Endothelial cell of umbilical vein (primary cell): ENCODE results near the gene MVD. TPM values are rescaled to one million over a fixed set of nuclear protein-coding genes. Genes with fewer than 3 reads are reported as not detected.

Experiments used
- BruUV-seq: library from RNA; stranded (reverse); fragments of 400-500 nt; replicated peaks from 2 replicates; lab custom pipeline; 2021; lab: Mats Ljungman, UMichigan
- CTCF ChIA-PET: fragments of 300-600, 350-600 bp; sonication (Branson Sonifier 250); formaldehyde crosslinking; loops from one replicate; lab custom pipeline; 2021; ENCODE audit warnings: antibody characterized with exemption, inconsistent platforms; lab: Charles Lee
- POLR2A ChIA-PET: fragments of 300-600, 350-600 bp; sonication (Branson Sonifier 250); formaldehyde crosslinking; loops from one replicate; lab custom pipeline; 2021; ENCODE audit warnings: antibody characterized with exemption, inconsistent platforms; lab: Charles Lee
- DNase-seq: peaks from one replicate; pipeline ENCODE4 v3.0.0-alpha.2; 2011; ENCODE audit warnings: low read depth, low spot score
- FAIRE-seq: peaks from 2 replicates; lab custom pipeline; 2011; peaks lifted over from hg19 to GRCh38; lab: Jason Lieb, UNC
- H2AFZ ChIP-seq: 2 replicates; pipeline ENCODE4 v1.6.0; 2012; ENCODE audit warnings: low read depth, low read length, control low read depth, inconsistent platforms
- H3K27ac ChIP-seq: 2 replicates; pipeline ENCODE4 v1.5.1; 2011; ENCODE audit warnings: low read depth, mild to moderate bottlenecking, control low read depth, low read length, moderate library complexity; ENCODE audit not compliant: insufficient read depth
- H3K27me3 ChIP-seq, 2 experiments: 2 replicates each; pipeline versions ENCODE4 v1.6.0 to v1.6.1; 2011; ENCODE audit warnings: low read length in 2 of 2, mixed read lengths in 1 of 2; ENCODE audit not compliant: control insufficient read depth in 2 of 2, insufficient read depth in 2 of 2
- H3K36me3 ChIP-seq, 2 experiments: 2 replicates in 1 of 2; 3 replicates in 1 of 2; pipeline ENCODE4 v1.5.1; 2011; ENCODE audit warnings: low read length in 2 of 2, mild to moderate bottlenecking in 1 of 2, moderate library complexity in 1 of 2; ENCODE audit not compliant: control insufficient read depth in 2 of 2, insufficient read depth in 2 of 2; ENCODE audit errors: extremely low read depth in 1 of 2
- H3K4me1 ChIP-seq: 3 replicates; pipeline ENCODE4 v1.5.1; 2011; ENCODE audit warnings: mild to moderate bottlenecking, low read length; ENCODE audit not compliant: control insufficient read depth, insufficient read depth; ENCODE audit errors: extremely low read depth
- H3K4me2 ChIP-seq: 2 replicates; pipeline ENCODE4 v1.6.1; 2011; ENCODE audit warnings: low read length, control low read depth, mixed read lengths; ENCODE audit not compliant: insufficient read depth
- H3K4me3 ChIP-seq, 3 experiments: fragments of 200-600 bp in 1 of 3; sonication (generic), shearing (Covaris generic) in 1 of 3; replicated peaks in 1 of 3; 2 replicates each; pipeline ENCODE4 v1.5.1; 2011 to 2016; ENCODE audit warnings: control low read depth in 3 of 3, low read length in 3 of 3, mild to moderate bottlenecking in 2 of 3, inconsistent platforms in 1 of 3, low read depth in 1 of 3, moderate library complexity in 1 of 3; ENCODE audit not compliant: insufficient read depth in 1 of 3
- H3K79me2 ChIP-seq: 2 replicates; pipeline ENCODE4 v1.6.0; 2012; ENCODE audit warnings: low read length, inconsistent platforms; ENCODE audit not compliant: control insufficient read depth, insufficient read depth
- H3K9ac ChIP-seq: replicated peaks from 2 replicates; pipeline ENCODE3; 2011; ENCODE audit warnings: low read length, control low read depth; ENCODE audit not compliant: insufficient read depth; ENCODE audit errors: extremely low read depth
- H3K9me1 ChIP-seq: replicated peaks from 3 replicates; pipeline ENCODE4 v1.6.0; 2011; ENCODE audit warnings: mild to moderate bottlenecking, low read length; ENCODE audit not compliant: control insufficient read depth, insufficient read depth; ENCODE audit errors: extremely low read depth
- H3K9me3 ChIP-seq: replicated peaks from 2 replicates; pipeline ENCODE4 v1.5.1; 2012; ENCODE audit warnings: low read length, inconsistent platforms; ENCODE audit not compliant: control insufficient read depth, insufficient read depth
- H4K20me1 ChIP-seq: replicated peaks from 2 replicates; pipeline ENCODE3; 2011; ENCODE audit warnings: mild to moderate bottlenecking, low read length; ENCODE audit not compliant: control insufficient read depth, insufficient read depth; ENCODE audit errors: extremely low read depth
- CTCF ChIP-seq, 2 donors: IDR thresholded peaks; 1 replicate in 1 of 2; 2 replicates in 1 of 2; pipeline ENCODE4 v1.5.1; 2011; ENCODE audit warnings: low read length in 2 of 2, mild to moderate bottlenecking in 2 of 2, moderate library complexity in 2 of 2, control low read depth in 1 of 2, inconsistent platforms in 1 of 2, low read depth in 1 of 2; ENCODE audit not compliant: insufficient read depth in 1 of 2; ENCODE audit errors: extremely low read depth in 1 of 2
- EZH2 ChIP-seq: IDR thresholded peaks from 2 replicates; pipeline ENCODE4 v1.6.1; 2012; ENCODE audit warnings: borderline replicate concordance, low read depth, mild to moderate bottlenecking, moderate library complexity, low read length, inconsistent platforms; ENCODE audit not compliant: severe bottlenecking
- FOS ChIP-seq: IDR thresholded peaks from 2 replicates; pipeline ENCODE4 v1.6.1; 2011; ENCODE audit warnings: mild to moderate bottlenecking, low read length, moderate library complexity, borderline replicate concordance; ENCODE audit not compliant: insufficient read depth
- GATA2 ChIP-seq: IDR thresholded peaks from 2 replicates; pipeline ENCODE4 v1.7.0; 2011; ENCODE audit warnings: low read depth, mild to moderate bottlenecking, moderate library complexity, mixed read lengths, low read length; ENCODE audit not compliant: insufficient read length, insufficient read depth
- JUN ChIP-seq: IDR thresholded peaks from 2 replicates; pipeline ENCODE4 v1.6.1; 2011; ENCODE audit warnings: borderline replicate concordance, low read depth; ENCODE audit not compliant: insufficient read length, insufficient read depth
- MAX ChIP-seq: IDR thresholded peaks from 2 replicates; pipeline ENCODE4 v1.6.1; 2011; ENCODE audit not compliant: insufficient read depth, insufficient read length
- MYC ChIP-seq: IDR thresholded peaks from one replicate; pipeline ENCODE4 v1.6.1; 2011; ENCODE audit warnings: mild to moderate bottlenecking, low read depth, low read length
- POLR2A ChIP-seq: IDR thresholded peaks from 2 replicates; pipeline ENCODE4 v1.6.1; 2012; ENCODE audit warnings: low read depth, mild to moderate bottlenecking, control low read depth, low read length
- POLR2AphosphoS5 ChIP-seq: IDR thresholded peaks from 2 replicates; pipeline ENCODE4 v1.6.1; 2012; ENCODE audit warnings: low read depth, mild to moderate bottlenecking, control low read depth, low read length, moderate library complexity; ENCODE audit not compliant: insufficient read depth
- dilution Hi-C: fragments of 300-500 bp; cut with MboI; formaldehyde crosslinking; loops from one replicate; pipeline ENCODE4 v1.15.0; 2019; ENCODE audit warnings: low sequenced_read_pairs; ENCODE audit not compliant: extremely low pct_ligation_motif_present
- intact Hi-C: fragments of 100-400 bp; cut with micrococcal nuclease; formaldehyde crosslinking; loops from one replicate; pipeline ENCODE4 v1.10.0; 2022
- polyA plus RNA-seq, 4 experiments: library from polyadenylated mRNA; depleted of rRNA in 3 of 4; stranded (reverse) in 3 of 4; unstranded in 1 of 4; fragments of >200 nt; gene quantifications; 2 replicates each; pipeline versions ENCODE4 v1.2.1 to v1.2.3, GENCODE V29; 2011 to 2012; ENCODE audit warnings: missing spikeins in 1 of 4
- total RNA-seq: library from RNA; stranded (reverse); gene quantifications from 2 replicates; pipeline ENCODE4 v1.2.3, GENCODE V29; 2021

MVD gene
- total and polyA plus RNA-seq, 2 donors (not counting 3 experiments of a cell fraction or from before 2014, with no cell fraction given): 64.4 to 142 TPM

- no peaks in the 10 kb centered on the region for H3K79me2 ChIP-seq
- no peak overlapping the region for H3K4me2 ChIP-seq
- H3K36me3 ChIP-seq: peaks cover 2 to 16% of the 10 kb centered on the region in 2 experiments
- no peak overlapping the region for H3K4me3 ChIP-seq
- H3K27me3 ChIP-seq: no peaks in the 10 kb centered on the region
- TF ChIP-seq JUN (no peak), MAX (no peak), POLR2AphosphoS5 (no peak), FOS (no peak), EZH2 (no peak), POLR2A (no peak), GATA2 (no peak), CTCF (IDR thresholded peaks at IDR 0.05; ENCODE audit: extremely low read depth in 1 of 2, insufficient read depth in 1 of 2, low read depth in 1 of 2, low read length in 2 of 2) (no peak), MYC (no peak)
- DNase-seq (no peak), FAIRE-seq (no peak)
- H2AFZ ChIP-seq: no peak overlapping the region
- no peak overlapping the region for H3K9ac ChIP-seq
- no TSS peak for BruUV-seq
- H3K9me1 ChIP-seq: no peaks in the 10 kb centered on the region
- POLR2A ChIA-PET: no interaction called here
- peaks cover 8% of the 10 kb centered on the region for H3K4me1 ChIP-seq
- H4K20me1 ChIP-seq: no peaks in the 10 kb centered on the region
- no peaks in the 10 kb centered on the region for H3K9me3 ChIP-seq
- dilution Hi-C loops (no loop called here), intact Hi-C loops (no loop called here)
- CTCF ChIA-PET: no interaction called here
- H3K27ac ChIP-seq: no peak overlapping the region
Observed at GRCh38 chr16:88630941-88631340, 31.9 kb downstream of the MVD start.
